Ascending aorta (tissue), 2 donors: ENCODE measurements around the gene NOD1. TPM values are rescaled to one million over a fixed set of nuclear protein-coding genes. Genes with fewer than 3 reads are reported as not detected.

Experiments used
- DNase-seq, 2 donors: peaks; one replicate each; pipeline ENCODE4 v3.0.0-alpha.2; 2019; ENCODE audit warnings: low spot score in 2 of 2
- H3K27ac ChIP-seq, 2 donors: fragments of 200-600 bp; sonication (generic); one replicate each; pipeline ENCODE4 v1.5.1; 2016 to 2017; ENCODE audit warnings: mild to moderate bottlenecking in 1 of 2
- H3K27me3 ChIP-seq: fragments of 200-600 bp; sonication (generic); one replicate; pipeline ENCODE4 v1.5.1; 2017
- H3K36me3 ChIP-seq, 2 donors: fragments of 200-600 bp; sonication (generic); one replicate each; pipeline ENCODE4 v1.5.1; 2016
- H3K4me1 ChIP-seq, 2 donors: fragments of 200-600 bp; sonication (generic); one replicate each; pipeline ENCODE4 v1.5.1; 2016 to 2017; ENCODE audit warnings: mild to moderate bottlenecking in 1 of 2
- H3K4me3 ChIP-seq, 2 donors: fragments of 200-600 bp; sonication (generic); one replicate each; pipeline ENCODE4 v1.5.1; 2016 to 2017; ENCODE audit warnings: mild to moderate bottlenecking in 1 of 2
- H3K9me3 ChIP-seq, 2 donors: fragments of 200-600 bp; sonication (generic); one replicate each; pipeline ENCODE4 v1.5.1; 2016
- CTCF ChIP-seq, 3 experiments: fragments of 200-600 bp in 2 of 3; fragments of 450-650 bp in 1 of 3; sonication (generic) in 2 of 3; IDR thresholded peaks; one replicate each; pipeline ENCODE4 v1.5.1; 2016 to 2019; ENCODE audit warnings: antibody characterized with exemption in 3 of 3, mild to moderate bottlenecking in 1 of 3, moderate library complexity in 1 of 3
- intact Hi-C: fragments of 100-400 bp; cut with DNase I; formaldehyde crosslinking; loops from one replicate; pipeline ENCODE4 v1.15.1; 2023
- total RNA-seq: library from RNA; depleted of rRNA; stranded (reverse); fragments of >200 nt; gene quantifications from one replicate; pipeline ENCODE4 v1.1.0, GENCODE V29; 2016

Gene NOD1
- total RNA-seq, 1 donor from 2014 or later = 20.0 TPM

GRCh38 chr7:30470163-30470770 lies 8.3 kb downstream of the NOD1 start:
- no peaks in the 10 kb centered on the region for H3K36me3 ChIP-seq
- intact Hi-C loops = loop anchor here (5.0 kb wide), 1 partner anchor 288 kb away; no protein-coding TSS in a partner anchor
- peaks cover 14 to 50% of the 10 kb centered on the region in 2 donors for H3K4me1 ChIP-seq
- H3K9me3 ChIP-seq = no peaks in the 10 kb centered on the region
- H3K27me3 ChIP-seq = no peaks in the 10 kb centered on the region
- no peak for TF ChIP-seq CTCF (IDR thresholded peaks at IDR 0.05)
- peak overlapping the region; percentile 12 to 31 for H3K4me3 ChIP-seq
- H3K27ac ChIP-seq = peak overlapping the region; percentile 53 to 82
- peak in 1 of 2 donors; percentile 82 for DNase-seq

- Histone ChIP-seq H3K9me3 (no peaks in the 10 kb centered on the region), H3K27ac (peak overlapping the region; percentile 53 to 82), H3K27me3 (no peaks in the 10 kb centered on the region), H3K4me1 (peaks cover 14 to 50% of the 10 kb centered on the region in 2 donors), H3K36me3 (no peaks in the 10 kb centered on the region), H3K4me3 (peak overlapping the region in 1 of 2 donors; percentile 12)
- TF ChIP-seq CTCF (IDR thresholded peaks at IDR 0.05) = peak in 1 of 3 experiments; percentile 49
- intact Hi-C loops = loop anchor here (2.0 kb wide), 1 partner anchor 35 kb away; the partner anchor contains the start of gene GGCT
- peak in 1 of 2 donors; percentile 92 for DNase-seq
Measured at GRCh38 chr7:30469303-30469702, 9.3 kb downstream of the NOD1 start.

DNA sequence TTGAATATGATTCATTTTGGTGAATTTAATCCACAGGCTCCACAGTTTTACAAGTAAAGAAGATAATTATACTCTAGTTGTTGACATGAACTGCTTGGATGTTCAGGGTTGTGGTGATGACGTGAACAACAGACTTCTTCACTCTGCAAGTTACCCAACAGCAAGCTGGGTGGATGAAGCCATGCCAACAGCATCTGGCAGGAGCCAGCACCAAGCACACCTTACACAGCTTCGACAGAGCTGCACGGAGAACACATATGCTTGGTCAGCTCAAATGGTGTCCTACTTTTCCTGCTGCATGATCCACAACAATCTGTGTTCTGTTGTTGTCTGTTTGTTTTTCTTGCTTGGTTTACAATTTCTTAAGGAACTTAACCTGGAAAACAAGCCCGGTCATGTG lies 9.8 kb downstream of the NOD1 start:
- Histone ChIP-seq H3K4me3 (peak overlapping the region in 1 of 2 donors; percentile 12), H3K4me1 (peaks cover 14 to 47% of the 10 kb centered on the region in 2 donors)

DNA sequence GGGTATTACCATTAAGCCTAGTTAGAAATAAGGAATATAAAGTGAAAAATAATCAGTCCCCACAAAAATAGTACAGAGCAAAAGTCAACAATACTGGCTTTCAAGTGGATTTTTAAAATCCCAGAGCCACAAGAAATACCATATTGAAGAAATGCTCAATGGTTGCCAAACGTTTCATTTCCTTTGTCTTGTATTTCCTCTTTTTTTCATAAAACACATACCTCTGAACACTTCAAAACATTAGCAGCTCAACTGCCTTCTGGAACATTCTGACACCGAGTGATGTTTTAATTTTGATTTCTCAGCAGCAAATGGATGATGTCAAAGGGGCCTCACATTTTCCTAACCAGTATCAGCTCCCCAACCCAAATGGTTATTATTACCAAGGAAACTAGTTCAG lies 10.5 kb downstream of the NOD1 start:
- peak overlapping the region; percentile 53 to 82 for H3K27ac ChIP-seq
- peaks cover 14 to 45% of the 10 kb centered on the region in 2 donors for H3K4me1 ChIP-seq
- TF ChIP-seq CTCF (IDR thresholded peaks at IDR 0.05) = no peak
- intact Hi-C loops = loop anchor here (2.0 kb wide), 1 partner anchor 37 kb away; the partner anchor contains the start of gene GGCT
- DNase-seq = no peak
- H3K36me3 ChIP-seq = no peaks in the 10 kb centered on the region
- H3K27me3 ChIP-seq = no peaks in the 10 kb centered on the region
- no peak overlapping the region for H3K4me3 ChIP-seq
- no peaks in the 10 kb centered on the region for H3K9me3 ChIP-seq

More for the DNA sequence above, 9.8 kb downstream of the NOD1 start:
- no peak for TF ChIP-seq CTCF (IDR thresholded peaks at IDR 0.05)
- Histone ChIP-seq H3K27ac (peak overlapping the region; percentile 53 to 82), H3K27me3 (no peaks in the 10 kb centered on the region), H3K9me3 (no peaks in the 10 kb centered on the region), H3K36me3 (no peaks in the 10 kb centered on the region)
- peak in 1 of 2 donors; percentile 62 for DNase-seq
- intact Hi-C loops = loop anchor here (2.0 kb wide), 1 partner anchor 36 kb away; the partner anchor contains the start of gene GGCT

- no peak overlapping the region for H3K4me3 ChIP-seq
- H3K27ac ChIP-seq = peak overlapping the region in 1 of 2 donors; percentile 53
- no peak for TF ChIP-seq CTCF (IDR thresholded peaks at IDR 0.05)
- DNase-seq = peak in 1 of 2 donors; percentile 15
- no peaks in the 10 kb centered on the region for H3K27me3 ChIP-seq
- H3K36me3 ChIP-seq = no peaks in the 10 kb centered on the region
- peaks cover 14 to 39% of the 10 kb centered on the region in 2 donors for H3K4me1 ChIP-seq
- no peaks in the 10 kb centered on the region for H3K9me3 ChIP-seq
- intact Hi-C loops = no loop called here
Measured at GRCh38 chr7:30467271-30467670, 11.3 kb downstream of the NOD1 start.
